H1 (cell line): ENCODE results near the gene VEPH1. TPM values are rescaled to one million over a fixed set of nuclear protein-coding genes. Genes with fewer than 3 reads are reported as not detected.

Experiments
- CTCF ChIA-PET: fragments of 300-600 bp; sonication (Branson Sonifier 250); formaldehyde crosslinking; loops from one replicate; lab custom pipeline; 2021; ENCODE audit not compliant: partially characterized antibody; lab: Charles Lee
- POLR2A ChIA-PET: fragments of 300-600 bp; sonication (Branson Sonifier 250); formaldehyde crosslinking; loops from one replicate; lab custom pipeline; 2021; ENCODE audit warnings: inconsistent platforms; ENCODE audit not compliant: partially characterized antibody; lab: Charles Lee
- DNase-seq, 2 experiments: peaks; one replicate each; pipeline versions ENCODE4 v3.0.0 to v3.0.0-alpha.2; 2010 to 2022; ENCODE audit warnings: low spot score in 2 of 2, low read depth in 1 of 2, mixed read lengths in 1 of 2
- FAIRE-seq: peaks from 2 replicates; lab custom pipeline; 2011; peaks lifted over from hg19 to GRCh38; lab: Jason Lieb, UNC
- H2AFZ ChIP-seq: 2 replicates; pipeline ENCODE4 v1.8.1; 2012; ENCODE audit warnings: low read length, inconsistent platforms
- H2AK5ac ChIP-seq: 2 replicates; pipeline ENCODE4 v1.6.1; 2013; ENCODE audit warnings: low read depth, low read length
- H2BK120ac ChIP-seq: replicated peaks from 2 replicates; pipeline ENCODE3; 2013; ENCODE audit warnings: low read depth, low read length, inconsistent platforms
- H2BK12ac ChIP-seq: 2 replicates; pipeline ENCODE4 v1.6.1; 2013; ENCODE audit warnings: low read depth, low read length
- H2BK15ac ChIP-seq: 2 replicates; pipeline ENCODE4 v1.6.1; 2013; ENCODE audit warnings: low read length
- H2BK20ac ChIP-seq: 2 replicates; pipeline ENCODE4 v1.6.1; 2013; ENCODE audit warnings: low read length
- H2BK5ac ChIP-seq: 2 replicates; pipeline ENCODE4 v1.6.1; 2013; ENCODE audit warnings: low read depth, low read length
- H3K14ac ChIP-seq: 2 replicates; pipeline ENCODE4 v1.6.1; 2013; ENCODE audit warnings: inconsistent platforms; ENCODE audit not compliant: insufficient read length
- H3K18ac ChIP-seq: 2 replicates; pipeline ENCODE4 v1.6.1; 2013; ENCODE audit warnings: low read length; ENCODE audit errors: extremely low read depth
- H3K23ac ChIP-seq: 2 replicates; pipeline ENCODE4 v1.6.1; 2013; ENCODE audit warnings: inconsistent platforms; ENCODE audit not compliant: insufficient read length
- H3K23me2 ChIP-seq: 2 replicates; pipeline ENCODE4 v1.6.1; 2013; ENCODE audit warnings: low read depth, low read length
- H3K27ac ChIP-seq: 2 replicates; pipeline ENCODE4 v1.6.1; 2011; ENCODE audit warnings: low read depth, low read length, inconsistent platforms
- H3K27me3 ChIP-seq, 4 experiments: replicated peaks in 1 of 4; 1 replicate in 1 of 4; 2 replicates in 3 of 4; pipeline versions ENCODE4 v1.6.1 to v1.8.1; 2011 to 2013; ENCODE audit warnings: low read length in 3 of 4, mild to moderate bottlenecking in 3 of 4, inconsistent platforms in 2 of 4, mixed read lengths in 2 of 4, moderate library complexity in 1 of 4; ENCODE audit not compliant: control insufficient read depth in 3 of 4, insufficient read depth in 3 of 4; ENCODE audit errors: extremely low read depth in 1 of 4
- H3K36me3 ChIP-seq, 4 experiments: 2 replicates each; pipeline versions ENCODE4 v1.6.1 to v1.8.1; 2011 to 2013; ENCODE audit warnings: mild to moderate bottlenecking in 4 of 4, low read length in 3 of 4, moderate library complexity in 2 of 4, control low read depth in 1 of 4, inconsistent platforms in 1 of 4; ENCODE audit not compliant: insufficient read depth in 4 of 4, control insufficient read depth in 2 of 4
- H3K4ac ChIP-seq: replicated peaks from 2 replicates; pipeline ENCODE3; 2013; ENCODE audit warnings: low read length, low read depth, mixed read lengths, inconsistent platforms; ENCODE audit not compliant: insufficient read length
- H3K4me1 ChIP-seq, 4 experiments: replicated peaks in 1 of 4; 1 replicate in 1 of 4; 2 replicates in 3 of 4; pipeline versions ENCODE4 v1.6.1 to v1.8.1; 2011 to 2013; ENCODE audit warnings: low read length in 3 of 4, inconsistent platforms in 2 of 4, mixed read lengths in 1 of 4; ENCODE audit not compliant: insufficient read depth in 4 of 4, control insufficient read depth in 3 of 4
- H3K4me2 ChIP-seq, 2 experiments: 2 replicates each; pipeline versions ENCODE4 v1.6.1 to v1.8.1; 2011 to 2013; ENCODE audit warnings: low read depth in 2 of 2, low read length in 2 of 2, control low read depth in 1 of 2, inconsistent platforms in 1 of 2, mild to moderate bottlenecking in 1 of 2; ENCODE audit not compliant: insufficient read depth in 1 of 2
- H3K4me3 ChIP-seq, 4 experiments: fragments of 200-600, 300-600 bp in 1 of 4; sonication (generic), shearing (Covaris generic), sonication (Bioruptor Twin) in 1 of 4; 2 replicates each; pipeline versions ENCODE4 v1.5.1 to v1.8.1; 2011 to 2016; ENCODE audit warnings: low read length in 4 of 4, low read depth in 3 of 4, control low read depth in 2 of 4, inconsistent platforms in 2 of 4, mild to moderate bottlenecking in 2 of 4, mixed read lengths in 1 of 4, moderate library complexity in 1 of 4; ENCODE audit not compliant: insufficient read depth in 2 of 4; ENCODE audit errors: extremely low read depth in 1 of 4
- H3K56ac ChIP-seq: replicated peaks from 2 replicates; pipeline ENCODE3; 2013; ENCODE audit warnings: low read depth, mild to moderate bottlenecking, mixed read lengths, low read length, inconsistent platforms; ENCODE audit not compliant: insufficient read length
- H3K79me1 ChIP-seq: 2 replicates; pipeline ENCODE4 v1.6.1; 2013; ENCODE audit warnings: low read depth, low read length, control low read depth
- H3K79me2 ChIP-seq, 2 experiments: 2 replicates each; pipeline versions ENCODE4 v1.6.1 to v1.8.1; 2012 to 2013; ENCODE audit warnings: low read length in 2 of 2, mild to moderate bottlenecking in 2 of 2, inconsistent platforms in 1 of 2; ENCODE audit not compliant: insufficient read depth in 2 of 2, control insufficient read depth in 1 of 2
- H3K9ac ChIP-seq, 4 experiments: replicated peaks in 1 of 4; 1 replicate in 1 of 4; 2 replicates in 3 of 4; pipeline versions ENCODE4 v1.6.1 to v1.8.1; 2011 to 2013; ENCODE audit warnings: low read depth in 3 of 4, low read length in 3 of 4, control low read depth in 2 of 4, mild to moderate bottlenecking in 2 of 4, moderate library complexity in 2 of 4, inconsistent platforms in 1 of 4; ENCODE audit errors: extremely low read depth in 1 of 4
- H3K9me3 ChIP-seq, 2 experiments: 2 replicates each; pipeline versions ENCODE4 v1.6.1 to v1.8.1; 2012 to 2013; ENCODE audit warnings: mild to moderate bottlenecking in 2 of 2, moderate library complexity in 2 of 2, control low read depth in 1 of 2, inconsistent platforms in 1 of 2, low read depth in 1 of 2, low read length in 1 of 2, mixed read lengths in 1 of 2; ENCODE audit not compliant: insufficient read depth in 2 of 2
- H4K20me1 ChIP-seq, 2 experiments: replicated peaks in 1 of 2; 2 replicates each; pipeline versions ENCODE3 to v1.8.1; 2011 to 2013; ENCODE audit warnings: inconsistent platforms in 2 of 2, low read length in 2 of 2, mild to moderate bottlenecking in 1 of 2; ENCODE audit not compliant: insufficient read depth in 2 of 2, control insufficient read depth in 1 of 2
- H4K5ac ChIP-seq: 2 replicates; pipeline ENCODE4 v1.6.1; 2013; ENCODE audit warnings: low read length, low read depth, mixed read lengths, inconsistent platforms; ENCODE audit not compliant: insufficient read length
- H4K8ac ChIP-seq: 2 replicates; pipeline ENCODE4 v1.8.0; 2013; ENCODE audit warnings: mild to moderate bottlenecking, moderate library complexity, low read length, inconsistent platforms; ENCODE audit not compliant: insufficient read depth; ENCODE audit errors: extremely low read depth
- H4K91ac ChIP-seq: replicated peaks from 2 replicates; pipeline ENCODE3; 2013; ENCODE audit warnings: low read length, mixed read lengths, inconsistent platforms; ENCODE audit not compliant: insufficient read length
- PHF8 ChIP-seq: fragments of 200-600 bp; sonication (generic); conservative IDR thresholded peaks from 2 replicates; pipeline ENCODE4 v1.7.1; 2012; ENCODE audit warnings: low read depth, mild to moderate bottlenecking, inconsistent platforms, low read length, moderate library complexity
- POU5F1 ChIP-seq: IDR thresholded peaks from 2 replicates; pipeline ENCODE4 v1.6.1; 2011; ENCODE audit warnings: low read depth, mild to moderate bottlenecking, low read length, moderate library complexity
- WGBS, 2 experiments: shearing (Covaris generic) in 1 of 2; methylation state at CpG; one replicate each; pipeline versions ENCODE4 v1.1.6 to v1.1.7; 2013 to 2015; ENCODE audit warnings: low lambda C conversion rate in 2 of 2, mixed read lengths in 2 of 2, inconsistent platforms in 1 of 2, low coverage in 1 of 2, missing lambda C conversion rate in 1 of 2; ENCODE audit not compliant: insufficient replicate concordance in 2 of 2, insufficient coverage in 1 of 2, insufficient read length in 1 of 2; ENCODE audit errors: extremely low coverage in 1 of 2, missing lambda C conversion rate in 1 of 2; 5-methylcytosine and 5-hydroxymethylcytosine counted together
- polyA plus RNA-seq, 7 experiments: library from polyadenylated mRNA; depleted of rRNA in 3 of 7; stranded (reverse) in 5 of 7; unstranded in 2 of 7; fragments of >200 nt in 5 of 7; fragments of 200-250 nt in 2 of 7; gene quantifications; 1 replicate in 5 of 7; 2 replicates in 1 of 7; 4 replicates in 1 of 7; pipeline versions ENCODE4 v1.2.1 to v1.2.3, GENCODE V29; 2011 to 2013; ENCODE audit warnings: missing spikeins in 2 of 7, mixed read lengths in 2 of 7
- total RNA-seq: library from RNA; stranded (reverse); fragmentation: NEBNext Ultra II Directional; extraction: Animal tissue kit (Norgen Biotek cat#: 25700); gene quantifications from 2 replicates; pipeline ENCODE4 v1.2.1, GENCODE V29; 2021
- TF ChIP-seq, protein P1 (sequence below): IDR thresholded peaks from 2 replicates; pipeline ENCODE4 v1.6.1; 2011; ENCODE audit warnings: low read length, improper control_type of control experiment

VEPH1 gene
- total and polyA plus RNA-seq, 2 of the 8 experiments (the other 6 are each of a cell fraction or from before 2014, with no cell fraction given), result 12.0 to 18.3 TPM

DNA sequence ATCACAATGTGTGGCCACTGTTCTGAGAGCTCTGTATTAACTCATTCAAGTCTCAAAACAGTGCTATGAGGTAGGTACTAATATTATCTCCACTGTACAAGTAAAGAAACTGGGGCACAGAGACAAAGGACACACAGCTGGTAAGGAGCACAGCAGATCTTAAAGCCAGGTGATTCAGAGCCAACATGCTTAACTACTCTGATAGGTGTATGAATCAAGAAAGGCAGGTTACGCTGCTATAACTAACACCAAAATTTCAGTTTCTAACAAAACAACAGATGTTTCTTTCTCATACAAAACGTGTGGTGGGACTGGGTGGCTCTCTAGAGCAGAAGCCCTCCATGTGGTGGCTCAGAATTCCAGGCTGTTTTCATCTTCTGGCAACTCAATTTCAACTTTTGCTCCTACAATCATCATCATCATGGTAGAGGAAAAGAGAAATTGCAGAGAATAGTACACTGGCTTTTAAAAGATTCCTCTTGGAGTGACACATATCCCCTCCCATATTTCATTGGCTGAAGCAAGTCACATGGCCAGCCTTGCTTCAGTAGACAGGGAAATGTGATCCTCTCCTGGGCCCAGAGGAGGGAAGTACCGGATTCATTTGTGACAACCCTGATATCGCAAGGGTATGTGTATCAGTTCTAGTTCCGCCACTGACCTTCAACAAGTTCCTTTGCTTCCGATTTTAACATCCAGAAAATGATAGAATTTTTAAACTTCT is 192.7 kb downstream of the VEPH1 start:
- Histone ChIP-seq H3K79me2 (no peaks in the 10 kb centered on the region), H4K5ac (no peak overlapping the region), H3K36me3 (no peaks in the 10 kb centered on the region), H4K8ac (no peak overlapping the region), H3K9me3 (no peaks in the 10 kb centered on the region), H3K27ac (no peak overlapping the region), H3K79me1 (no peaks in the 10 kb centered on the region), H4K91ac (no peak overlapping the region), H2BK5ac (no peak overlapping the region), H3K56ac (no peak overlapping the region), H3K4me1 (no peaks in the 10 kb centered on the region), H2BK12ac (no peak overlapping the region), H2BK15ac (no peak overlapping the region), H3K4me2 (no peak overlapping the region), H3K9ac (no peak overlapping the region), H2AFZ (0 out of 2 replicates have a peak overlapping the region, but pooled peaks have one; percentile 50), H2BK20ac (no peak overlapping the region), H3K18ac (no peak overlapping the region)
- no peak for DNase-seq
- POLR2A ChIA-PET, result no interaction called here
- no peak for TF ChIP-seq PHF8
- TF ChIP-seq, protein P1, sequence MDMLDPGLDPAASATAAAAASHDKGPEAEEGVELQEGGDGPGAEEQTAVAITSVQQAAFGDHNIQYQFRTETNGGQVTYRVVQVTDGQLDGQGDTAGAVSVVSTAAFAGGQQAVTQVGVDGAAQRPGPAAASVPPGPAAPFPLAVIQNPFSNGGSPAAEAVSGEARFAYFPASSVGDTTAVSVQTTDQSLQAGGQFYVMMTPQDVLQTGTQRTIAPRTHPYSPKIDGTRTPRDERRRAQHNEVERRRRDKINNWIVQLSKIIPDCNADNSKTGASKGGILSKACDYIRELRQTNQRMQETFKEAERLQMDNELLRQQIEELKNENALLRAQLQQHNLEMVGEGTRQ, result peak; percentile 52; the same call in 1 of the 2 replicates
- no peak for TF ChIP-seq POU5F1
- TF ChIP-seq, all 59 proteins: peak for 1
- no peak overlapping the region for H3K23ac ChIP-seq
- H4K20me1 ChIP-seq, result no peaks in the 10 kb centered on the region
- 73% methylated on average over 6 of the region's 6 CpGs; no CpG with 5 or more reads in 1 of the 2 experiments for WGBS, 2 experiments
- no peak overlapping the region for H3K4ac ChIP-seq
- H3K4me3 ChIP-seq, result no peak overlapping the region
- no peak for FAIRE-seq
- H3K27me3 ChIP-seq, result no peaks in the 10 kb centered on the region
- H2AK5ac ChIP-seq, result no peak overlapping the region
- no peak overlapping the region for H3K14ac ChIP-seq
- CTCF ChIA-PET, result interaction anchor here (0.6 kb wide), 1 partner anchor 44 kb away, joined by 4 read pairs; no protein-coding TSS in a partner anchor
- no peak overlapping the region for H2BK120ac ChIP-seq
- no peaks in the 10 kb centered on the region for H3K23me2 ChIP-seq
